ENCODE measurements around the gene KIF5C. TPM values are rescaled to one million over a fixed set of nuclear protein-coding genes. Genes with fewer than 3 reads are reported as not detected.

Gene KIF5C
- total RNA-seq, 1 donor from 2014 or later: 63.3 TPM

- TF ChIP-seq, protein P1, sequence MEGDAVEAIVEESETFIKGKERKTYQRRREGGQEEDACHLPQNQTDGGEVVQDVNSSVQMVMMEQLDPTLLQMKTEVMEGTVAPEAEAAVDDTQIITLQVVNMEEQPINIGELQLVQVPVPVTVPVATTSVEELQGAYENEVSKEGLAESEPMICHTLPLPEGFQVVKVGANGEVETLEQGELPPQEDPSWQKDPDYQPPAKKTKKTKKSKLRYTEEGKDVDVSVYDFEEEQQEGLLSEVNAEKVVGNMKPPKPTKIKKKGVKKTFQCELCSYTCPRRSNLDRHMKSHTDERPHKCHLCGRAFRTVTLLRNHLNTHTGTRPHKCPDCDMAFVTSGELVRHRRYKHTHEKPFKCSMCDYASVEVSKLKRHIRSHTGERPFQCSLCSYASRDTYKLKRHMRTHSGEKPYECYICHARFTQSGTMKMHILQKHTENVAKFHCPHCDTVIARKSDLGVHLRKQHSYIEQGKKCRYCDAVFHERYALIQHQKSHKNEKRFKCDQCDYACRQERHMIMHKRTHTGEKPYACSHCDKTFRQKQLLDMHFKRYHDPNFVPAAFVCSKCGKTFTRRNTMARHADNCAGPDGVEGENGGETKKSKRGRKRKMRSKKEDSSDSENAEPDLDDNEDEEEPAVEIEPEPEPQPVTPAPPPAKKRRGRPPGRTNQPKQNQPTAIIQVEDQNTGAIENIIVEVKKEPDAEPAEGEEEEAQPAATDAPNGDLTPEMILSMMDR (conservative IDR thresholded peaks at IDR 0.05): no peak
- peaks cover 9% of the 10 kb centered on the region for H3K27me3 Mint-ChIP-seq (ENCODE audit: low read depth)
These were observed 11.0 kb downstream of the KIF5C start for GRCh38 chr2:148885988-148886387.

DNA sequence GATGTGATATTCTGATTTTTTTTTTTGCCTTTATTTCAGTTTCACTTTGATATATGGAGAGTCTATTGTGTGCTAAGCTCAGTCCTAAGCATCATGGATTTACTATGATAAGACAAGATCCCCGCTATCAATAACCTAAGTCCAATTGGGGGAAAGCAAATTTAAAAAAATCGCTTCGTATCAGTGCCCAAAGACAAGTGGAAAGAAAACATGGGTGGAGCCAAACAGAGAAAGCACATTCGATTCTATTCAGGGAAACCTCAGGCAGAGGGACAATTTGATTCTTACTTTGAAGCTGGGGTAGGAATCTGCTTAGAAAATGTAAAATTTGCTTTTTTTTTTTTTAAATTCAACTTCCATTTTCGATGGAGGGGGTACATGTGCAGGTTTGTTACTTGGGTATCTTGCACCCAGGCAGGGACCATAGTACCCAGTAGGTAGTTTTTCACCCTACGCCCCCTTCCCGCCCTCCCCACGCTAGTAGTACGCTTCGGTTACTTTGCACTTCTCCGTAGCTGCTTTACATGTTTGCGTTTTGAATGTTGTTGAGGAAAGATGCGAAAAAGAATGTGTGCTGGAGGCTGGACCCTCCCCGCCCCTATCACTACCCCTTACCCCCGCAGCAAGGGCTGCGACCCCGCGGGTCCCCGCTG lies 12.4 kb downstream of the KIF5C start:
- no peak for DNase-seq (ENCODE audit: low read depth, low spot score)
- H3K4me1 Mint-ChIP-seq: peaks cover 36% of the 10 kb centered on the region
- TF ChIP-seq, protein P1 (conservative IDR thresholded peaks at IDR 0.05): no peak
- no peak overlapping the region for H3K27ac Mint-ChIP-seq (ENCODE audit: unreplicated experiment)
- peaks cover 9% of the 10 kb centered on the region for H3K36me3 Mint-ChIP-seq (ENCODE audit: low read depth)
- peak overlapping the region; percentile 80 for H3K4me3 Mint-ChIP-seq
- peaks cover 9% of the 10 kb centered on the region for H3K27me3 Mint-ChIP-seq (ENCODE audit: low read depth)
- H3K9me3 Mint-ChIP-seq: peaks cover 5% of the 10 kb centered on the region

More at GRCh38 chr2:148885988-148886387, 11.0 kb downstream of the KIF5C start:
- no peak overlapping the region for H3K27ac Mint-ChIP-seq (ENCODE audit: unreplicated experiment)
- peaks cover 5% of the 10 kb centered on the region for H3K9me3 Mint-ChIP-seq
- peaks cover 8% of the 10 kb centered on the region for H3K36me3 Mint-ChIP-seq (ENCODE audit: low read depth)
- H3K4me1 Mint-ChIP-seq: peaks cover 42% of the 10 kb centered on the region
- peak overlapping the region; percentile 44 for H3K4me3 Mint-ChIP-seq
- DNase-seq (ENCODE audit: low read depth, low spot score): no peak

GRCh38 chr2:148888003-148888501 lies 13.0 kb downstream of the KIF5C start:
- Mint-ChIP-seq H3K4me1 (peaks cover 30% of the 10 kb centered on the region), H3K27ac (ENCODE audit: unreplicated experiment) (no peak overlapping the region)
- DNase-seq (ENCODE audit: low read depth, low spot score): no peak

DNA sequence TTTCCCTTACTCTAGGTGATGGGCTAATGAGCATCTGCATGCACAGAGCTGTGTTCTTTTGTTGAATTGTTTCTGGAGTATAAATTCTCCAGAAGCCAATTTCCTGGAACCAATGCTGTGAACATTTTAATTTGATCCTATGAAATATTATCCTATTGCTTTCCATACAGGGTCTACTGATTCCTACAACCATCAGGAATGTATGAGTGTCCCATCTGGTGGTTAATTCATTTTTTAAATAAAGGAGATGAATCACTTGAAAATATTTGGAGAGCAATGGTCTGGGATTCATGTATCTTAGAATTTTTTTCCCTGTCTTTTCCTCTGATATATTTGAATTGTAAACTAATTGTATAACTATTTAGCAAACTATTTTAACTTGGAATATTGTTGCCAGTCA lies 14.0 kb downstream of the KIF5C start:
- H3K4me1 Mint-ChIP-seq: peaks cover 27% of the 10 kb centered on the region
- no peak overlapping the region for H3K27ac Mint-ChIP-seq (ENCODE audit: unreplicated experiment)
- peaks cover 9% of the 10 kb centered on the region for H3K27me3 Mint-ChIP-seq (ENCODE audit: low read depth)
- H3K9me3 Mint-ChIP-seq: peaks cover 6% of the 10 kb centered on the region
- DNase-seq (ENCODE audit: low read depth, low spot score): no peak
- peaks cover 19% of the 10 kb centered on the region for H3K36me3 Mint-ChIP-seq (ENCODE audit: low read depth)
- TF ChIP-seq, protein P1 (conservative IDR thresholded peaks at IDR 0.05): no peak
- H3K4me3 Mint-ChIP-seq: peak overlapping the region; percentile 80

More at GRCh38 chr2:148888003-148888501, 13.0 kb downstream of the KIF5C start:
- TF ChIP-seq, protein P1 (conservative IDR thresholded peaks at IDR 0.05): no peak
- Mint-ChIP-seq H3K9me3 (peaks cover 3% of the 10 kb centered on the region), H3K36me3 (ENCODE audit: low read depth) (peaks cover 11% of the 10 kb centered on the region), H3K27me3 (ENCODE audit: low read depth) (peaks cover 9% of the 10 kb centered on the region), H3K4me3 (peak overlapping the region; percentile 80)

DNA sequence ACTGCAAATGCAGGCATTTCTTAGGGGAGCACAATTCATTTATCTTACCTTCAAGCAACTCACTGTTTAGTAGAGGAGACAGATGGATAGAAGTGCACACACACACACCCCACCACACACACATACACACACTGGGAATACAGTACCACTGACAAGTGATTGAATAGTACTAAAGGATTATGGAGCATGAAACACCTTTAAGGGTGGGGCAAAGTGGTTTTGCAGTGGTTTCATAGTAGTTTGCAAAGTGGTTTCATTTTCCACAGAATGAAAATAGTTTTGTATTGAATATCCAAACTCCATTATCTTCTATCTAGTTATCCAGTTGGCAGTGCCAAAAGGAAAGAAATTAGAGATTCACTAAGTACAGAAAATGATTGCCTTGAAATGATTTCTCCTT lies 18.9 kb downstream of the KIF5C start:
- peaks cover 8% of the 10 kb centered on the region for H3K4me1 Mint-ChIP-seq
- H3K27me3 Mint-ChIP-seq (ENCODE audit: low read depth): no peaks in the 10 kb centered on the region
- peaks cover 19% of the 10 kb centered on the region for H3K36me3 Mint-ChIP-seq (ENCODE audit: low read depth)
- no peak overlapping the region for H3K27ac Mint-ChIP-seq (ENCODE audit: unreplicated experiment)
- peaks cover 6% of the 10 kb centered on the region for H3K9me3 Mint-ChIP-seq
- DNase-seq (ENCODE audit: low read depth, low spot score): no peak
- TF ChIP-seq, protein P1 (conservative IDR thresholded peaks at IDR 0.05): no peak
- H3K4me3 Mint-ChIP-seq: no peak overlapping the region

Measured in neural crest cell (in vitro differentiated cells).